ENCODE measurements around the gene FAM107B. TPM values are rescaled to one million over a fixed set of nuclear protein-coding genes. Genes with fewer than 3 reads are reported as not detected.

Gene FAM107B
- total and polyA plus RNA-seq, 12 donors: 2.6 to 18.5 (median 6.2) TPM

DNA sequence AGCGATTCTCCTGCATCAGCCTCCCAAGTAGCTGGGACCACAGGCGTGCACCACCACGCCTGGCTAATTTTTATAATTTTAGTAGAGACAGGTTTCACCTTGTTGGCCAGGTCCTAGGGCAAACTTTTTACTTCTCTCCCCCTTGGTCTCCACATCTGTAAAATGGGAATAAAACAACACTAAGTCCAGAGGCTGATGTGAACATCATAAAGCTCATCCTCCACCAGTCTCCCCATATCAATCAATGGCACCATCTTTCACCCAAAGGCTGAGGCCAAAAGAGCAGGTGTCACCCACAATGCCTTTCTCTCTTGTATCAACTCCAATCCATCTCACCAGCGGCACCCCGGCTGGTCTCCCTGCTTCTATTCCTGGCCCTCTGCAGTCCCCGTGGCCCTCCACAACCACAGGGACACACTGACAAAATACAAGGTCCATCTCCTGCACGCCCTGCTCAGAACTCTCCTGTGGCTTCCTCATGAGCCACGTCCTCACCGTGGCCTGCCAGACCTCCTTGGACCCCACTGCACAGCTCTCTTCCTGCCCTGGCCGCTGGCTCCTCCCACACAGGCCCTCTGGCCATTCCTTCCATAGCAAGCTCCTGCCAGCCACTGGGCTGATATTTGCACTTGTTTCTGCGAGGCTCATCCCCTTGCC, 179.0 kb downstream of the FAM107B start:
- Histone ChIP-seq H3K4me1 (peaks cover 0 to 13% (median 0%) of the 10 kb centered on the region in 9 donors), H3K27ac (no peak overlapping the region), H3K27me3 (no peaks in the 10 kb centered on the region), H3K9me3 (no peaks in the 10 kb centered on the region), H3K36me3 (peaks cover 0 to 60% (median 0%) of the 10 kb centered on the region in 9 donors), H3K4me3 (no peak overlapping the region)
- WGBS, 2 donors: 92 to 94% methylated on average over 11 of the region's 11 CpGs
- TF ChIP-seq, protein P1, sequence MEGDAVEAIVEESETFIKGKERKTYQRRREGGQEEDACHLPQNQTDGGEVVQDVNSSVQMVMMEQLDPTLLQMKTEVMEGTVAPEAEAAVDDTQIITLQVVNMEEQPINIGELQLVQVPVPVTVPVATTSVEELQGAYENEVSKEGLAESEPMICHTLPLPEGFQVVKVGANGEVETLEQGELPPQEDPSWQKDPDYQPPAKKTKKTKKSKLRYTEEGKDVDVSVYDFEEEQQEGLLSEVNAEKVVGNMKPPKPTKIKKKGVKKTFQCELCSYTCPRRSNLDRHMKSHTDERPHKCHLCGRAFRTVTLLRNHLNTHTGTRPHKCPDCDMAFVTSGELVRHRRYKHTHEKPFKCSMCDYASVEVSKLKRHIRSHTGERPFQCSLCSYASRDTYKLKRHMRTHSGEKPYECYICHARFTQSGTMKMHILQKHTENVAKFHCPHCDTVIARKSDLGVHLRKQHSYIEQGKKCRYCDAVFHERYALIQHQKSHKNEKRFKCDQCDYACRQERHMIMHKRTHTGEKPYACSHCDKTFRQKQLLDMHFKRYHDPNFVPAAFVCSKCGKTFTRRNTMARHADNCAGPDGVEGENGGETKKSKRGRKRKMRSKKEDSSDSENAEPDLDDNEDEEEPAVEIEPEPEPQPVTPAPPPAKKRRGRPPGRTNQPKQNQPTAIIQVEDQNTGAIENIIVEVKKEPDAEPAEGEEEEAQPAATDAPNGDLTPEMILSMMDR (IDR thresholded peaks at IDR 0.05): no peak
- intact Hi-C loops (cut with DNase I): no loop called here
- ATAC-seq: no peak
- no peak for DNase-seq

DNA sequence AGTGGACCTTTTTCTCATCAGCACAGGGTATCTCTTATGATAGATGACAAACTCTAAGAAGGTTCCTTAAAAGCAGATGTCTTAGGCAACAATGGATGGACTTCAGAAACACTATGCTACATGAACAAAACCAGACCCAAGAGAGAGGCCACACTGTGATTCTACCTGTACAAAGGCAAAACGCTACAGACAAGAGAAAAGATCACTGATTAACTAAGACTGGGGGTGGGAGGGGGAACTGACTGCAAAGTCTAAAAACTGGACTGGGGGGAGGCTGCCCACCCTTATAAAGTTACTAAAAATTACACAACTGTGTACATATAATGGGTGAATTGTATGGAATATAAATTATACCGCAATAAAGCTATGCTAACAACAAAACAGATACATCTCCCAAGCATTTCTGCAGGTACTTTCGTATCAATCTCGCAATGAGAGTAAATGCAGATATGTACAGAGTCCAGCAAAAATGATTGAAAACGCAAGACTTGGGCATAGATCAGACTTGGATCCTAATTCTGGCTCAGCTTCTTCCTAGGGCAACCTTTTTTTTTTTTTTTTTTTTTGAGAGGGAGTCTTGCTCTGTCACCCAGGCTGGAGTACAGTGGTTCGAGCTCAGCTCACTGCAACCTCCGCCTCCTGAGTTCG, 179.7 kb downstream of the FAM107B start:
- Histone ChIP-seq H3K27me3 (no peaks in the 10 kb centered on the region), H3K9me3 (no peaks in the 10 kb centered on the region), H3K4me1 (peaks cover 0 to 11% (median 0%) of the 10 kb centered on the region in 9 donors), H3K27ac (no peak overlapping the region), H3K36me3 (peaks cover 0 to 54% (median 0%) of the 10 kb centered on the region in 9 donors), H3K4me3 (no peak overlapping the region)
- DNase-seq: no peak
- ATAC-seq: no peak
- TF ChIP-seq, protein P1 (IDR thresholded peaks at IDR 0.05): no peak
- WGBS, 2 donors: 90 to 98% methylated on average over 8 of the region's 8 CpGs
- intact Hi-C loops (cut with DNase I): no loop called here

DNA sequence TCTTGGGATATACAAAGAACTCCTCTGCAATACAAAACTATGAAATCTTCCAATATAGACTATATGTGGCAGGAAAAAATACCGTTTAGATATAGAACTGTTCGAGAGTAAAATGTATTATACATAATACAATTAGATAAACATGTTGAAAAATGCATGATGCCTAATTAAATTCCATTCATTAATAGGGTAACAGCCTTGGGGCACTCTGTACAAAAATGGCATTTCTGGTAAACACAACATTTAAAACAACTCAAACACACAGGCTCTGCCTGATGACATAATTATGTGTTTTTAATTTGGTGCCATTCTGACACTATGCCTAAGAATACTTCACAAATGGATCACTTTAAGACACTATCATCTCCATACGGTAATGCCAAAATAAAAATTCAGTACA, 180.9 kb downstream of the FAM107B start:
- DNase-seq (no peak), ATAC-seq (no peak)
- Histone ChIP-seq H3K27ac (no peak overlapping the region), H3K4me1 (peaks cover 0 to 20% (median 0%) of the 10 kb centered on the region in 9 donors), H3K27me3 (no peaks in the 10 kb centered on the region), H3K4me3 (no peak overlapping the region), H3K9me3 (no peaks in the 10 kb centered on the region), H3K36me3 (peaks cover 0 to 44% (median 0%) of the 10 kb centered on the region in 9 donors)
- intact Hi-C loops (cut with DNase I): no loop called here
- WGBS, 2 donors: 87 to 95% methylated on average over 3 of the region's 3 CpGs
- TF ChIP-seq, protein P1 (IDR thresholded peaks at IDR 0.05): no peak

DNA sequence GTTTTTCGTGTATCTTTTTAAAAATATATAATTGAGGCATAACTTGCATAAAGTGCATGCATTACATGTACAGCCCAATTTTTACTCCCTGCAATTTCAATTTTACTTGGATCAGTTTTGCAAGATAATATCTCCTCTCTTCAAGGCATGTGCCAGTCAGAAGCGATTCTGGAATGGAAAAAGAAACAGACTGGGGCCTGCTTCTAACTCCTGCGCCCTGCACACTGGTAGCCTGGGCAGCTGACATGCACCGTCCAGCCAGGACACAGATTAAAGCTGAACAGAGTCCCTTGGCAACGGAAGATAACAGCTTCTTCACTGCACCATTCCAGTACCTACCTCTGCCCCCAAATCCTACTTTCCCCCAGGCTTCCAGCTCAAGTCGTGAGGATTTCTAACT, 182.1 kb downstream of the FAM107B start:
- intact Hi-C loops (cut with DNase I): no loop called here

More for the DNA sequence above, 182.1 kb downstream of the FAM107B start:
- H3K27me3 ChIP-seq: no peaks in the 10 kb centered on the region
- no peak overlapping the region for H3K27ac ChIP-seq
- TF ChIP-seq, protein P1 (IDR thresholded peaks at IDR 0.05): no peak
- H3K9me3 ChIP-seq: no peaks in the 10 kb centered on the region
- peaks cover 0 to 33% (median 0%) of the 10 kb centered on the region in 9 donors for H3K36me3 ChIP-seq
- DNase-seq (no peak), ATAC-seq (peak in 5 of 8 donors; percentile 22 to 58 (median 39))
- H3K4me1 ChIP-seq: peaks cover 0 to 31% (median 3%) of the 10 kb centered on the region in 9 donors
- no peak overlapping the region for H3K4me3 ChIP-seq
- WGBS, 2 donors: 67 to 75% methylated on average over 6 of the region's 6 CpGs
